ENCODE data around the gene LRRC45.

LRRC45 gene

DNA sequence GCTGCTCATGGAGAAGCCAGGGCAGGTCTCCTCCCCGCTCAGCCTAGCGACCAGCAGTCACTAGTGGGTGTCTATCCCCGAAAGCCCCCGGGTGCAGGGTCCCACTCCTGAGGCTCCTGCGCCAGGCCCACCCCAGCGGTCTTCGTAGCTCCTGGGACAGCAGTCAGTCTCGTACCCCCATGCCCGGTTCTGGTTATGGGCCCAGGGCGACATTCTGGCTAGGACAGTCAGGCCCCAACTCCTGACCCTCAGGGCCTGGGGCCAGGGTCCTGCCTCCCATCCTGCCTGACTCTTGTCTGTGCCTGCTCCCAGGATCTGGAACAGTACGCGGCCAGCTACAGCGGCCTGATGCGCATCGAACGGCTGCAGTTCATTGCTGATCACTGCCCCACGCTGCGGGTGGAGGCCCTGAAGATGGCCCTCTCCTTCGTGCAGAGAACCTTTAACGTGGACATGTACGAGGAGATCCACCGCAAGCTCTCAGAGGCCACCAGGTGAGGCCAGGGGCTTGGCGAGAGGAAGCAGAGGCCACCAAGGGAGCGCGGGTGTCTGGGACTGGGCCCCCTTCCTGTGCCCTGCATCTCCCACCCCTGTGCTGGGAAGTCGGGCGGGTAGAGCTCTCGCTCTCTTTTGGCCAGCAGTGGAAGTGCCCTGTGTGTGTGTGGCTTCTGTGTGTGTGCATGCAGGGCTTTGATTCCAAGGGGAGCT, 30.6 kb downstream of the LRRC45 start:
- no peak for DNase-seq

DNA sequence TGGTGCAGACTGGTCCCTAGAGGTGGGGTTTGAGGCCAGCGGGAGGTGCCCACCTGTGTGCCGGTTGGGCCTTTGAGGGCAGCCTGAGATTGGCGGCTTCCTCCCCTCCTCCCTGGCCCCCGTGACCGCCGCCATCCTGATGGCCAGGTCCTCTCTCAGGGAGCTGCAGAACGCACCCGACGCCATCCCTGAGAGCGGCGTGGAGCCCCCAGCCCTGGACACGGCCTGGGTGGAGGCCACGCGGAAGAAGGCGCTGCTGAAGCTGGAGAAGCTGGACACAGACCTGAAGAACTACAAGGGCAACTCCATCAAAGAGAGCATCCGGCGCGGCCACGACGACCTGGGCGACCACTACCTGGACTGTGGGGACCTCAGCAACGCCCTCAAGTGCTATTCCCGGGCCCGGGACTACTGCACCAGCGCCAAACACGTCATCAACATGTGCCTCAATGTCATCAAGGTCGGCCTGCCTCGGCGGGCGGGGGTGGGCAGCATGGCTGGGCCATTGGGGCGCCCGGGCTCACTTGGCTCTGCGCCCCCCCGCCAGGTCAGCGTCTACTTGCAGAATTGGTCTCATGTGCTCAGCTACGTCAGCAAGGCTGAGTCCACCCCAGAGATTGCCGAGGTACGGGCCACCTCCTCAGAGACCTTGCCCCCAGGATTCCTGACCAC, 31.4 kb downstream of the LRRC45 start:
- DNase-seq, result no peak

DNA sequence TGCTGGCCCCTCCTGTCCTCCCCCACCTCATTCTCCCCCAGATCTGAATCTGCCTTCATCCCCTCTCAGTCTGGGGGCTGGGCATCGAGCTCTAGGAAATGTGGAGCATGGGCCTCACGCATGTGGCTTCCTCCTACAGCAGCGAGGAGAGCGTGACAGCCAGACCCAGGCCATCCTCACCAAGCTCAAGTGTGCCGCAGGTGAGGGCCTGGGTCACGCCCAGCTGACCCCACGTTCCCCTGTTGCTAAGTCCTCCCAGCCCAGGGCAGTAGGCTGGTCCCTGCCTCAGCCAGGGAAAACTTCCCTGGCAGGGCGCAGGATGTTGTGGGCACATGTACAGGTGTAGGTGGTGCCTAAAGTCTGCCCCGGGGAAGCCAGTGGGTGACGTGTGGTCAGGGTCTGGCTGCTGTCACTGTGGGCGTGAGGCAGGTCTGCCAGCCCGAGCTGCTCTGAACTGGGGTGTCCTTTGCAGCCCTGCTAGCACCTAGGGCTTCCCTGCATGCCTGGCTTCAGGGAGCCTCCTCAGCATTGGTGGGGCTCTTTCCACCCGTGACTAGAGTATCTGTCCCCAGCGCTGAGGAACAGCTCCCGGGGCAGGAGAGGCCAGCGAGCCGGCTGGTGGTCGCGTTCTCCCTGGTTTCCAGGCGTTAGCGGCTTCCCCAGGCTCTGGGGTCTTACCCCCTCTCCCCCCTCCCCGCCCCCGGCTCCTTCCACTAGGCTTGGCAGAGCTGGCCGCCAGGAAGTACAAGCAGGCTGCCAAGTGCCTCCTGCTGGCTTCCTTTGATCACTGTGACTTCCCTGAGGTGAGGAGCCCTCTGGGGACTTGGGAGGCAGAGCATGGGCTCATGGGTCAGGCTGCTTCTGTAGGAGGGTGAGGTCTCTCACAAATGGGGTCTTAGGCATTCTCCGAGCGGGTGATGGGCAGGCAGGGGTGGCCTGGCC, 32.2 kb downstream of the LRRC45 start:
- no peak for DNase-seq

DNA sequence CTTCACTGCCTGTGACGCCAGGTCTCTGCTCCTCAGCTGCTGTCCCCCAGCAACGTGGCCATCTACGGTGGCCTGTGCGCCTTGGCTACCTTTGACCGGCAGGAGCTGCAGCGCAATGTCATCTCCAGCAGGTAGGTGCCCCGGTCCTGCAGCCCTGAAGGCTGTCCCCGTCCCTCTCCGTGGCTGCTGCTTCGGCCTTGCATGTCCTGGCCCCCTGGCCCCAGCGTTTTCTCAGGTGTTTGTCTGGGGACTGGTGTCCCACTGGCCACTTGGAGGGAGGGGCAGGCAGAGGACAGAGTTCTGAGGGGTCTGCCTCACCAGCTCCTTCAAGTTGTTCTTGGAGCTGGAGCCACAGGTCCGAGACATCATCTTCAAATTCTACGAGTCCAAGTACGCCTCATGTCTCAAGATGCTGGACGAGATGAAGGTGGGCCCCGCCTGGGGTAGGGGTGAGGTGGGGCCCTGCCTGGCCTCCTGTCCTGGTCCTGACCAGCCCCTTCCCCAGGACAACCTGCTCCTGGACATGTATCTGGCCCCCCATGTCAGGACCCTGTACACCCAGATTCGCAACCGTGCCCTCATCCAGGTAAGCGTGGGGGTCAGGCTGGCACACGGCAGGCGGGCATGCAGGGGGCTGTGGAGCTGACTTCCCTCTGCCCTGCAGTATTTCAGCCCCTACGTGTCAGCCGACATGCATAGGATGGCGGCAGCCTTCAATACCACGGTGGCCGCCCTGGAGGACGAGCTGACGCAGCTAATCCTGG, 33.0 kb downstream of the LRRC45 start:
- no peak for DNase-seq

DNA sequence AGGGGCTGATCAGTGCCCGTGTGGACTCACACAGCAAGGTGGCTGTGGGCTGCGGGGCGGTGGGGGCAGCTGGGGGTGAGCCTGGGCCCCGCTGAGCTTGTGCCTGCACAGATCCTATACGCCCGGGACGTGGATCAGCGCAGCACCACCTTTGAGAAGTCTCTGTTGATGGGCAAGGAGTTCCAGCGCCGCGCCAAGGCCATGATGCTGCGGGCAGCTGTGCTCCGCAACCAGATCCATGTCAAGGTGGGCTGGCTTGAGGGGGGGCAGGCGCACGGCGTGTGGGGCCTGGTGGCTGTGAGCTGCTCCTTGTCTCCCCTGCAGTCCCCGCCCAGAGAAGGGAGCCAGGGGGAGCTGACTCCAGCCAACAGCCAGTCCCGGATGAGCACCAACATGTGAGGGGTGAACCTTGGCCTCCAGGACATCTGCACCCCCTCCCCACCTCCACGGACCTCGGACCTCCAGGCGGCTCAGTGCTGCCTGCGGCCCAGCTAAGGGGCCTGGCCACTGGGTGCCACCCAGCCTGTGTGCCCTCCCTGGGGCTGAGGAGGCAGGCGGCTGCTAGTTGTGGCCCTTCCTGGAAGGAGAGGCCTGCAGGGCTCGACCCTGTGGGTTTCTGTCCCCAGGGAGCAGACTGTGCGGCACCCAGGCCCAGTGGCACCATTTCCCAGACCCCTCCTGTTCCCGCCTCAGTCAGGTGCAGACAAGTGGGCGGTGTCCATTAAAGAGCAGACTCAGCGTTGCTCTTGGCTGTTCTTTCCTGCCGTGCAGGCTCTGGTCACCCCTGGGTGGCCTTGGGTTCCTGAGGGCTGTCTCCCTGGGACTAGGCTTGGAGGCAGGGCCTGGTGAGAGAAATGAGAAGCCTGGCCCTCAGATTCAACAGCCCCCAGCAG, 33.9 kb downstream of the LRRC45 start:
- DNase-seq, result no peak

DNA sequence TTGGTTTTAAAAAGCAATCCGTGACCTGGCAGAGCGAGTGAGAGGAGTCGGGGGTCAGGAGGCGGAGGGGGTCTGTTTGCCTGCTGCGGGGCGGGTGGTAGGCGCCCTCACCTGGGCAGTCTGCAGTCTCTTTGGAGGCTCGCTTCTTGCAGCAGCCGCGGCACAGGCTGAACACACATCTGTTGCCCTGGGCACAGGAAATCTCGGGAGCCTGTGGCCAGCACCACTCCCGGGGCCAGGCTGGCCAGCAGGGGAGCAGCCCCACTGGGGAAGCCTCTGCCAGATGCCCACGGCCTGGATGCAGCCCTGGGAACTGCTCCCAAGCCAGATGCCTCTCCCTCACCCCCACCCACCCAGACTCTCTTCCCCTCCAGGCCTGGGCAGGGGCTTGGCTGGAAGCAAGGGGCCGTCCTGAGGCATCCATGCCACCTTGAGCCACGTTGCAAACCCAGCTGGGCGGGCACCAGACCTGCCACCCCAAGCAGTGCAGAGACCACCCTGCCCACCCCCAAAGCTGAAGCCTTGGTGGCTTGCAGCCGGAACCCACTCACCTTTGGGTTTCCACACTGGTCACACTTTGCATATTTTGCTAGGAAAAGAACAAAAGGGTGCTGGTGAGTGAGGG, 35.2 kb downstream of the LRRC45 start:
- DNase-seq, result no peak

DNA sequence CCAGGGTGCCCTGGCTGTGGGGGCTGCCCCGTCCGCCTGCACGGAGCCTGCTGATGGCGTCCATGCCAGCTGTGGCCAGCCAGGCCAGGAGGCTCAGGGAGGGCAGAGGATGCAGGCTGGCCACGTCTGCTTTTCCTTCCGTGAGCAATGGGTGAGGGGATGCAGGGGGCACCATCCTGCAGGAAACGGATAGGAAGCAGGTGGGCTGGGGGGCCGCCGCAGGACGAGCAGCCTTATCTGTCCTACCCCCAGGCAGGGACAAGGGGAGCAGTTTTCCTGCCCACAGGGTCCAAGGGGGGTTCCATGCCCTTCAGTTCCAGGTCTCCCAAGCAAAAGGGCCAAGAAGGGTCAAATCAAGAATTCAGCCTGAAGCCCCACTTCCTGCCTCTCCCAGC, 35.7 kb downstream of the LRRC45 start:
- no peak for DNase-seq

DNA sequence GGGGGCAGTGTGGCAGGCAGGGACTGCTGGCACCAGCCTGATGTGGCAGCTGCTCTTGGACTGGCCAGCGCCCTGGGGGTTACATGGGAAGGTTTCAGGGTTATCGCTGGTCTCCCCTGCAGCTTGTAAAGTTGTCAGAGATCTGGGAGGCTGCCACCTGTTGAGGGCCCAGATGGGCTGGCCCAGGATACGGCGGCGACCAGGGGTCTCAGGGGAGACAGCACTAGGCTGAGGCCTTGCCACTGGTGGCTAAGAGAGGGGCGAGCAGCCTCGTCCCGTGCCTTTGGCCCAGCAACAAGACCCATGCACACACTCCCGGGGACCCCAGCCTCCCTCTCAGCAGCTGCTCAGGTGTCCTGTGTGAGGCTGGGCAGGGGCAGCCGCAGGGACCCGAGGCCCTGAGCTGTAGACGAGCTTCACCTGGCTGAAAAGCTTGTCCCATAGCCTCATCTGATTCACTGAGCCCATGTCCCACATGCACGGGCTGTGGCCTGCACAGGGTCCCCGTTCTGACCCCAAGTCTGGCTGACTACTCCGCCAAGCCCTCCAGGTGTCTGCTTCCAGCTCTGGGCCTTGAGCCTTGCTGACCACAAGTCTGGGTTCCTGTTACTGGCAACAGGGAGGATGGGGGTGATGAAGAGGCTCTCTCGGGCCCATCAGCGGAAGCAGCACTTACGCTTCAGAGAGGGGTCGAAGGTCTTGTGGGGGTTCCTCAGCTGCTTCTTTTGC, 36.3 kb downstream of the LRRC45 start:
- DNase-seq, result no peak

DNA sequence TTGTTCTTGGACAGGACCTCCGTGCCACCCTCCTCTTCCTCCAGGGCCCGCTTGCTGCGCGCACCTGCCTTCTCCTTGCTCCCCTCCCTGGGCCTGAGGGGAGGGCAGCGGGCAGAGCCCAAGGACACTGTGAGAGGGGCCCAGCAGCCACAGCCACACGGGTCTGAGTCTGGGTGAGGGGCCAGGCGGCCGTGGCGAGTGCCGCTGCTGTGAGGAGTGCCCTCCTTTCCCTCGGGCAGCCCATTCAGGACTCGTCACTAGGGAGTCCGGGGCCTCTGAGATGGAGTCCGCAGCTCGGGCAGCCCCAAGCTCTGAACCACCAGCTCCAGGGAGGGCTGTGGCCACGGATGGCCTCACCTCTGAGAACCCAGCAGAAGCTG, 36.9 kb downstream of the LRRC45 start:
- no peak for DNase-seq

DNA sequence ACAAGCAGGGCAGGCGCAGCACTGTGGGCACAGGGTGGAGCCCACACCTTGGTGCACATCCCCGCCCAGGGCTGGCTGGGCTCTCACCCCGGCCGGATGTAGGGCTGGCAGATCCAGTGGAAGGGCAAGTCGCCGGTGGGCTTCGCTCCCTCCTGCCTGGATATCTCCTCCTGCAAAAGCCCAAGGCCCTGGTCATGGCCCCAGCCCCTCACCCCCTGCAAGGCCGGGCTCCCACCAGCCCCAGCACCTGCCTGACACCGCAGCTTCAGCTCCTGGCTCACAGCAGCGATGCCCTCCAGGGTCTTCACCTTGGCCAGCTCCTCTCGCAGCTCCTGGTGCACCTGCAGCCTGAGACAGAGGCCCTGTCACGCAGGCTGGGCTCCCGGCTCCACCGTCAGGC, 37.5 kb downstream of the LRRC45 start:
- no peak for DNase-seq

DNA sequence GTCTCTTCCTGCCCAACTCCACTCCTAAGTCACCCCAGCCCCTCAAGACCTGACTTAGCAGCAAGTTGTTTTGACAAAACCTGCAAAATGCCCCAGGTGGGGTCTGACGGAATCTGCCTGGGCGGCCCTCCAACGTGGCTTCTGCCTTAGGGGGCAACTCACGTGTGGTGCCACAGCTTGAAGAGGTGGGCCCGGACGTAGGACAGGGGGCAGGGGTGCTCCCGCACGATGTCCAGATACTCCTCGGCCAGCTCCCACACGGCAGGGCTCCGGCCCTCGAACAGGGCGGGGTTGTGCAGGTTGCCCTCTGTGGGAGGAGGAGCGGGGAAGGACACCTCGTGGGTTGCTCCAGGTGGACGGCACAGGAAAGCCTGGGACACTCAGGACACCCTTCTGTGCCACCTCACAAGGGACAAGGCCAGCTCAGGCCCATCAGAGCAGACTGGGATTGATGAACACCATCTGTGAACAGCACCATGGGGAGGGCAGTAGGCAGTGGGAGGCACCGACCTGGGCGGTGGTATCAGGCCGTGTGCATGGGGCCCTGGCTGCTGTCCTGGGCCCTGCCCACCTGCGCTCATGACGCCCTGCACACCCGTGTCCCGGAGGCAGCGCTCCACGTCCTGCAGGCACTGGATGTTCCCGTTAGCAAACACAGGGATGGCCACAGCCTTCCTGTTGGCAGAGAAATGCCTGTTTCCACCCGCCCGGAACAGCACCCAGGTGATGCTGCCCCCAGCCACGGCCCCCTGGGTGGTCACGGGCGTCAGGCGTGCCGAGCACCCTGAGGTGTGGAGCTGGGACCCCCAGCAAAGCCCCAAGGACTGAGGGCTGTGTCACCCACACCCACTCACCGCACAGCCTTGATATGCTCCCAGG, 38.2 kb downstream of the LRRC45 start:
- no peak for DNase-seq

DNA sequence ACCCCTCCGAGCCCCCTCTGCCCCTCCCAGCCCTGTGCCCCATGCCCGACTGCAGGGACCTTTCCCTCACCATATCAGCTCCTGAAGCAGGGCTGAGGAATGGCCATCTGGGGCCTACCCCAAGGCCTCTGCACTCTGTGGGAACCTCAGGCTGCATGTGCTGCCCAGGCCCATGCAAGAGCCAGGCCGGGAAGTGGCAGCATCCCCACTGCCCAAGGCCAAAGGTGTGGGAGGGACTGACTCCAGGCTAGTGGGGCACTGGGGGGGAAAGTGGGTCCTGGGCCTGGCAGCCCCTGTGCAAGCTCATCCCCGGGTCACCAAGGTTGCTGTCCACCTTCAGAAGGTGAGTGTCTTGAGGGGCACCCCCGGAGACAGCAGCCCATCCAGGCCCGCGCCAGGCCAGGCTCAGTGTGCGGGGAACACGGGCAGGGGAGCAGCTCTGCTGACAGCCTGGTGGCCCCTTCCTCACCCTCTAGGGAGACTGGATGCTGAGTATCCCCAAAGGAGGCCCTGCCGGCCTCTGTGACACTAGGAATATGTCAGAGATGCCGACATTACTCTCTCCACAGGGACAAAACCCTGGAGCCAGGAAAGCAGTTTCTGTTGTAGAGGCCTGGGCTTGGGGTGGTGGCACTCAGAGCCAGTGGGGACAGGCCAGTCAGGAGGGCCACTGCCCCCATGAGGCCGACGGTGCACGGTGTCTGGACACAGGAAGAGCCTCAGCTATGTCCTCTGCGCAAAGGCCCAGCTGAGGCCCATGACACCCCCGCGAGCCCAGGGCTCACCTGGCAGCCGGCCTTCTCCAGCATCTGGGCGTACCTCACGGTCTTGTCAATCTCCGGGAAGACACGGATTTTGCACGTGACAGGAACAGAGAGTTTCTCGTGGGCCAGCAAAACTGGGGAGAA, 39.2 kb downstream of the LRRC45 start:
- DNase-seq, result no peak

DNA sequence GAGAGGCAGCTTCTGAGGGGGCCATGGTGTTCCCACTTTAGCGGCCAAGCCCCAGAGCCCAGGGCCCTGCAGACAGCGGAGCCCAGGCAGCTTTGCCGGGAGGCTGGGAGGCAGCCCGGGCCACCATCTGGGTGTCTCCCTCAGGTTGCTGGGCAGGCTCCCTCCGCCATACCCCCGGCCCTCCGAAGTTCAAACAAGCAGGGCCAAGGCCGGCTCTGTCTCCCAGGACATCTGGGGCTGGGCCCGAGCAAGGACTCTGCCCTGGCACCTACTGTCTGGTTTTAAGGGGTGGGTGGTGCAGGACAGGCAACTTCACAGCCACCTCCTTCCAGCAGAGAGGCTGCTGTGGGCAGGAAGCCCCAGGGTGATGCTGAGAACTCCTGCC, 39.9 kb downstream of the LRRC45 start:
- DNase-seq, result no peak

DNA sequence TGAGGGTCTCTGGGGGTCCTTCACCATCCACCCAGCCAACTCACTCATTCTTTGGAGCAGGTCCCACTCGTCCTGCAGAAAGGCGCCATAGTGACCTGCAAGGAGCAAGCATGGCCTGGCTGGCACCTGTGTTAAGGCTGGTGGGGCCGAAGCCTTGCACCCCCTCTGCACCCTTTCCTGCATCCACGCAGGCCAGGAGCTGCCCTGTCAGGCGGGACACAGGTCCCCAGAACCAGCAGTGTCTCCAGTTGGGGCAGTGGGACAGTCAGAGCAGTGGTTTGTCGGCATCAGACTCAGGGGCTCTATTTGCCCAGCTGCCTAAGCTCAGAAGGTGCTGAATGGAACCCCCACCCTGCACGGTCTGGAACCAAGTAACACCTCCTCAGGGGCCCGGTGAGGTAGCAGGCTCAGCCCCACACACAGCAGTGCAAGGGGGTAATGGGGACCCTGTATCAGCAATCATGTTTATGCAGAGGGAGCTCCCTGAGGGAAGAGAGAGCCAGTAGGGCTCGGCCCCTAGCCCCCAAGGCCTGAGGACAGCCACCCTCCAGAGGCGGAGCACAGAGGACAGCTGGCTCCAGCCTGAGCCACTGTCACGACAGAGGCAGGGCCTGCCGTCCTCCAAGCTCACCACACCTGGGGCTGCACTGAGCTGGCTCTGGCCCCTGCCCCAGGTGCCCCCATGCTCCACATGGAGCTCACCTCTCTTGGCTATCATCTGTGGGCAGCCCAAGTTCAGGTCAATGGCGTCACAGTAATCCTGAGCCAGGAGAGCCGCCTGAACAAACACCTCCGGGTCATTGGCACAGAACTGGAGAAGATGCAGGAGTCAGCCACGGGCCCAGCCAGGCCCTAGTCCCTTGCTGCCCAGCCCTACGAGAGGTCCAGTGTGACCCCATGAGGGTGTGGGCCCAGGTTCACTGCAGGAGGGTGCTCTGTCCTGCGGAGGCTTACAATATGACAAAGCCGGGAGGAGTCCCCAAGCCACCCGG, 40.6 kb downstream of the LRRC45 start:
- no peak for DNase-seq

DNA sequence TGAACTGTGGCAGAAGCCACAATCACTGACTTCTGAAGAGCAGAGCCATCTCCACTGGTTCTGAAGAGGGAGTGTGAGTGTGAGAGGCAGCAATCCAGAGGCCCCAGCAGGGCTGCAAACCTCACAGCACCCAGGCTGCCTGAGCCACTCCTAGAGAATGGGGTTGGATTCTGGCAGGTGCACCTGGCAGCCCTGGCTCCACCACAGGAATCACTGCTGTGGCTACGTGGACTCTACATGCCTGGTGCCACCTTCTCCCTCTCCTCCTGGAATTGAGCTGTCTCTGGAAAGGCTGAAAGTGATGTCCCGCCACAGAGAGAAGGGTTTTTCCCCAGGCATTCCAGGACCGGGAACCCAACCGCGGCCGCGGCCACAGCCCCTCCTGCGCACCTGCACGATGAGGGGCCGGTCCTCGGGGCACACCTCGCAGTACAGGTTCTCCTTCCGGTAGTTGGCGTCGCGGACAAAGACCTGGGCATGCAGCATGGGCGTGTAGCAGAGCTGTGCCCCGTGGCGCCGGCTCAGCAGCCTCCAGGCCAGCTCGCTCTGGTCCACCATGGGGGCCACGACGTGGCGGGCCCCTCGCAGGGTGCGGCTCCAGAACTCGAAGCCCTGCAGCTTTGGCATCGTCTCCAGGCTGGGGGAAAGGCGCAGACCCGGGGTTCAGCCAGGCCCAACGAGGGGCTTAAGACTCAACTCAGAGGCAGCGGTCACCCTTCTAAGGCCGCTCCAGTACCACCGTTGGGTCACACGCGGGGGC, 41.5 kb downstream of the LRRC45 start:
- DNase-seq, result peak in 1 of 2 experiments; percentile 3

DNA sequence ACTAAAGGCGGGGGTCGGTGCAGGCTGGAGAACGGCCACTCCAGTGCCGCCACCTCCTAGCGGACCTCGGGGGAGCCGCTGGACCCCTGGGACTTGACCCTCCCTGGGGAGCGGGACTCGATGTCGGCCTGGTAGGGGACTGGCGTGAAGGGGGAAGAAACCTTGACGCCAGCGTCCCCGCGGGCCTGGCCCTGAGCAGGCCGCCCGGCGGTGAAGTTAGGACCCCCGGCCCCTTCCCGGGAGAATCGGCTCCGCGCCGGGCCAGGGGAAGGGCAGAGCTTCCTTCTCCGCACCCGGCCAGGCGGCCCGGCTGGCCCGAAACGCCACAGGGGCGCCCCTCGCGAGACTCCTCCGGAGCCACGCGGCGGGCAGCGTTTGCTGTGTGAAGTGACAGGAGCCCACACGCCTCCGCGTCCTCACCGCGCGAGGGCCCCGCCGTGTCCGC, 42.1 kb downstream of the LRRC45 start:
- DNase-seq, result peak; percentile 38 to 39
